Stomach (tissue), 4 donors: ENCODE results near the gene SF3A1.

ENCODE experiments used
- EP300 ChIP-seq: sonication (generic); formaldehyde crosslinking; IDR thresholded peaks from one replicate; pipeline ENCODE4 v1.6.1; 2017; ENCODE audit warnings: antibody characterized with exemption
- POLR2AphosphoS5 ChIP-seq, 3 donors: sonication (generic); formaldehyde crosslinking; IDR thresholded peaks; one replicate each; pipeline ENCODE4 v1.6.1; 2016; ENCODE audit warnings: antibody characterized with exemption in 3 of 3
- TF ChIP-seq, protein P1 (sequence below), 7 experiments: fragments of 450-650 bp in 4 of 7; fragments of 200-600 bp in 3 of 7; sonication (generic) in 3 of 7; IDR thresholded peaks; one replicate each; pipeline ENCODE4 v1.5.1; 2016 to 2019; ENCODE audit warnings: antibody characterized with exemption in 7 of 7, control low read depth in 2 of 7, mild to moderate bottlenecking in 1 of 7

DNA sequence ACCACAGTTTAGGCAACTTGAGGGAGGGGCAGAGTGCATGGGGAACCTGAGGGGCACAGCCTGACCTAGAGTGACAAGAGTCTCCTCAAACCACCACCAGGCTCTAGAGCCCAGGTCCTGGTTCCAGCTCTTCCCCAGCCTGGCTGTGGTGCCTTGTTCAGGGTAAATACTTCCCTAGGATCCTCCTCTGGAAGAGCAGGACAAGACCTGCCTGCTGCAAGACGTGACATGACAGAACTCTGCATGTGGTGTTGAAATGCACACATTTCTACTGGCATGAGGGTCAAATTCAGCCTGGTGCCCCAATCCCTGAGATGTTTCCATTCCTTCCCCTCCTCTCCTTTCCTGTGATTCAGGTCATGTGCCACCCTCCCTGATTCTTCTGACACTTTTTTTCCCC lies 43.5 kb upstream of the SF3A1 start:
- TF ChIP-seq, protein P1, sequence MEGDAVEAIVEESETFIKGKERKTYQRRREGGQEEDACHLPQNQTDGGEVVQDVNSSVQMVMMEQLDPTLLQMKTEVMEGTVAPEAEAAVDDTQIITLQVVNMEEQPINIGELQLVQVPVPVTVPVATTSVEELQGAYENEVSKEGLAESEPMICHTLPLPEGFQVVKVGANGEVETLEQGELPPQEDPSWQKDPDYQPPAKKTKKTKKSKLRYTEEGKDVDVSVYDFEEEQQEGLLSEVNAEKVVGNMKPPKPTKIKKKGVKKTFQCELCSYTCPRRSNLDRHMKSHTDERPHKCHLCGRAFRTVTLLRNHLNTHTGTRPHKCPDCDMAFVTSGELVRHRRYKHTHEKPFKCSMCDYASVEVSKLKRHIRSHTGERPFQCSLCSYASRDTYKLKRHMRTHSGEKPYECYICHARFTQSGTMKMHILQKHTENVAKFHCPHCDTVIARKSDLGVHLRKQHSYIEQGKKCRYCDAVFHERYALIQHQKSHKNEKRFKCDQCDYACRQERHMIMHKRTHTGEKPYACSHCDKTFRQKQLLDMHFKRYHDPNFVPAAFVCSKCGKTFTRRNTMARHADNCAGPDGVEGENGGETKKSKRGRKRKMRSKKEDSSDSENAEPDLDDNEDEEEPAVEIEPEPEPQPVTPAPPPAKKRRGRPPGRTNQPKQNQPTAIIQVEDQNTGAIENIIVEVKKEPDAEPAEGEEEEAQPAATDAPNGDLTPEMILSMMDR (IDR thresholded peaks at IDR 0.05), result no peak
- TF ChIP-seq POLR2AphosphoS5 (IDR thresholded peaks at IDR 0.05), result no peak
- TF ChIP-seq EP300, result no peak
